GM21360 (cell line): ENCODE results near the gene HCRT.
"Not testable (repeated sequence)": the region's sequence is repeated elsewhere in the genome, so short reads cannot be mapped to it uniquely, and the experiment has no call there.

Experiments used
- ATAC-seq: cut with Tn5 transposase; IDR thresholded peaks from one replicate; pipeline ENCODE4 v1.9.1; 2021; ENCODE audit warnings: mild to moderate bottlenecking, moderate library complexity; ENCODE audit not compliant: unreplicated experiment

The HCRT gene, protein sequence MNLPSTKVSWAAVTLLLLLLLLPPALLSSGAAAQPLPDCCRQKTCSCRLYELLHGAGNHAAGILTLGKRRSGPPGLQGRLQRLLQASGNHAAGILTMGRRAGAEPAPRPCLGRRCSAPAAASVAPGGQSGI

DNA sequence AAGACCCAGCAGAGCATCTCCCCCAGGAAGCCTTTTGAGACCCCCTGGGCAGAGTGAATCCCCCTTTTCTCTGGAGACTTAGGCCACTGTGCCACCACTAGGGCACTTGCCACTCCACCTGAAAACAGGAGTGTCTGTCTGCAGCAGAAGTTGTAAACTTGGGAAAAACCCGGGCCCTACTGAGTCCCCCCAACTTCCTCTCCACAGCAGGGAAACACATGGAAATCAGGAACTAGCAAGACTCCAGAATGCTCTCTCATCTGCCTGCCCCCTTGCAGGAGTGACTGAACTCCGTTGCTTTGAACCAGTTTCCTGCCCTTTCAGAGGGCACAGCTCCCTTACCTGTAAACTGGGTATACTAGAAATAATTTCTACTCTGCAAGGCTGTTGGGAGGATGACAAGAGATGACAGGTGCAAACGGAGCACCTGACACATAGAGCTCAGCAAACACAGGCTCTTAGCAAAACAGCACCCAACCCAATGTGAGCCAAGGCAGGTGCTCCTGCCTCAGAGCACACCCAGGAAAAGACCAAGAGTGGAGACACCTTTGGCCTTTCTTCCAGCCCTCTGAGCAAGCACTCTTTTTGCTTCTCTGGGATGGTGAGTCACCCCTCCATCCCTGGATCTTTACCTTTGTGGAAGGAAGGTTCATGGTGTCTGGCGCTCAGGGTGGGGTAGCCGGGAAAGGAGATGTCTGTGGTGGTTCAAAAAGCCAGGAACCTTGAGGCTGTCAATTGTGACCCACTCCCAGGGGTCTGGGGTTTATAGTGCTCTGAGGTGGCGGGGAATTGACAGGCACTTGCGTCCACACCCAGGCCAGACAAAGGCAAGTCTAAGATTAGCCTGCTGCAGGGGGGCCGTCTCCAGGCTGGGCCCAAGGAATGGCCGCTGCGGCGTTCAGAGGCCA is at the start of gene HCRT:
Gene HCRT, minus strand, starts transcription at position 740 of the 908 bp plus-strand sequence. Its CDS starts 87 bp downstream, at position 653.
- no peak for ATAC-seq

DNA sequence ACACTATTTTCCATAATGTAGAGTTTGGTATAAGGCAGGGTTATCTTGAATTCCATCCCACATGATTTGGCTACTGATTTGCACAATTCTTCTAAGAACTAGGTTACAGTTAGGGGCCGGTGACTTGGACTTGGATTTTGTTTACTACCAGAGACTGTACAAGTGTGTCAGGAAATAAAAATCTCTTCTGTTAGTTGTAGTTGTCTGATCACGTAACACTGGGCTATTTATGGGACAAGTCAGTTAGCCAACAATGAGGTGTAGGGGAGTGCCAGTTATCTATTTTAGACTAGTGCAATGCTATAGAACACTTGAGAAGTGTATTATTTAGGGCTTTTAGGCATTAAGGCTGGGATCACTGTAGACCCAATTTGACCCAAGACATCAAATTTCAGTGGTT is 48.7 kb upstream of the HCRT start:
- no peak for ATAC-seq

DNA sequence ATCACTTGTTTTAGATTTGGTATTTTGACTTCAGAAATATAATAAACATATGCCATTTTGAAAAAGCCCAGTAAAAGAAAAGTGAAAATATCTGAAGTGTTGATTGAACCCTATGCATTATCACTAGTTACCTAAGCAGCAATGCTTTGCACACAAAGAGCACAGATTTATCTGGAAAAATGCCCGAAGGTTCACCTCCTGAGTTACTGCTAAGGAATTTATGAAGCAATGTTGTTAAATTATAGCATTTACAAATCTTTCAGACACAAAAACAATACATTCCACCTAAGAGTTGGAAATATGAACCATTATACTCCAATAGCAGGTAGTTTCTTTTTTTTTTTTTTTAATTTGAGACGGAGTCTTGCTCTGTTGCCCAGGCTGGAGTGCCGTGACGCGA is 47.9 kb upstream of the HCRT start:
- no peak for ATAC-seq

DNA sequence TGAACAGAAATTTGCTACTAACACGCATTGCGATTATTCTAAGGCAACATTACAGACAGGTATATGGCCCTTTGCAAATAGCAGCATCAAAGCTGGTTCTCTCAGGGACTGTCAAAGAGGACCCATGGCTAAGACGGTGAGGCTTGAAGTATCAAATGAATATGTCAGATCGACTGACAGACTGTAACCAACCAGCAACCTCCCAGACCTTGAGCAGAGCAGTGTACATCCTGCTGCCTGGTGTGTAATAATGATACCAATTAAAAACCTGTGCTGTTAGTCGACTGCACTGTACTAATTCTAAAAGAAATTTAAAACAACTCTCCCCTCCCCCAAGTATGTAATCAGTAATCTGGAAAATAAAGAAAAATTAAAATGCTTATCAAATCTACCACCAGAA is 45.0 kb upstream of the HCRT start:
- ATAC-seq: no peak

DNA sequence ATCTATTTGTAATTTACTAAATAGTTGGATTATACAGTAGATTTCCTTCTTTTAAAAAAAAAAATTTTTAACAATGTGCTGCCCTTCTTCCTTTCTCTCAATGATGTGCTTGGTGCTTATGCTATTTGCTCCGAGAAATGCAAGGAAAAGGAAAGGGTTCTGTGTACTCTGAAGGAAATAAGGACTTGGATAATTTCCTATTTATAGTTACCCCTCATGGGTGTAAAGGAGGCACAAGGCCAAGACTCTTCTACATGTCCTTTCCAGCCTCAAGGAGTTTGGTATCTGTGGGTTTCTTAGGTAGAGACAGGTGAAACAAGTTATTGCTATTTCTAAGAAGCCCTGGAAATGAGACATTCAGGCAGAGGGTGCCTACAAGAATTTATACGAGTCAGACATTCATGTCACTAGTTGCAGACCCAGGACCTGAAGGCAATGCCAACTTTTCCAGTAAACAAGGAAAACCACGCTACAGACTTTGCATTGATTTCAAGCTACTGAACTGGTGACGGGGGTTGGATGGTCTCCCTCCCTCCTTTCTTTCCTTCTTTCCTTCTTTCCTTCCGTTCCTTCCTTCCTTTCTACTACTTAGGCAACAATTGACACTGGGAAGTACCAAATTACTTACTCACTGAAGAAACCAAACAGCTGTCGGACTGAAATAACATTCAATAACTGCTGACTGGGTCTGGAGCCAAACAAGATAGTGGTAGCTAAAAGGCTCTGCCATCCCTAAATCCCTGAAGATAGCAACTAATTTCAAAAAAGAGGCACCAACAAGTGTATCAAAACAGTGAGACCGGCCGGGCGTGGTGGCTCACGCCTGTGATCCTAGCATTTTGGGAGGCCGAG is 42.8 kb upstream of the HCRT start:
- ATAC-seq: no peak

DNA sequence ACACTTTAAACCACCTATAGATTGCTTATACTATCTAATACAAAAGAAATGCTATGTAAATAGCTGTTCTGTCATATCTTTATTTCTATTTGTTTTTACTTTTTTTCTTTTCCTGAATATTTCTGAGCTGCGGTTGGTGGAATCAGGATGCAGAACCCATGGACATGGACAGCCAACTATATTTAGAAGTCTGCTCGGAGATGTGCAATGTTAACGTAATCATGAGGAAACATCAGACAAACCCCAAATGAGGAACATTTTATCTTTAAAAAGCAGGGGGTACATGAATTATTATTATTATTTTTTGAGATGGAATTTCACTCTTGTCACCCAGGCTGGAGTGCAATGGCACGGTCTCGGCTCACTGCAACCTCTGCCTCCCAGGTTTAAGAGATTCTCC is 40.4 kb upstream of the HCRT start:
- ATAC-seq: no peak

DNA sequence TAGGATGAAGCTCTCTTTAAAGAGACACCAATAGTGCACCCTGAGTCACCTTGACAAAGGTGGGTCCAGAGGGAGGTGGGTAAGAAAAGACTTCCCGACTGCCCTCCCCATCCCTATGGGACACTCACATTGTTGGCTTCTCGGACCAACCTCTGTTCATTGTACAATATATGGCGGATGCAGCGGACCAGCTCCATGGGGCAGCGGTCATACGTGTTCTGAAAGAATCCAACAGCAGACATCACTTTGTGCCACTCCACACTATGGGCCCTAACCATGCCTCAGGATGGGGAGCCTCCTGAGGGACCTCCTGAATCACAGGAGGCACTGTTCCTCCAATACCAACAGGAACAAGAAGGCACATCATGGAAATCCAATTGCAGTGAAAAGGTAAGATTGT is 39.4 kb upstream of the HCRT start:
- ATAC-seq: no peak

DNA sequence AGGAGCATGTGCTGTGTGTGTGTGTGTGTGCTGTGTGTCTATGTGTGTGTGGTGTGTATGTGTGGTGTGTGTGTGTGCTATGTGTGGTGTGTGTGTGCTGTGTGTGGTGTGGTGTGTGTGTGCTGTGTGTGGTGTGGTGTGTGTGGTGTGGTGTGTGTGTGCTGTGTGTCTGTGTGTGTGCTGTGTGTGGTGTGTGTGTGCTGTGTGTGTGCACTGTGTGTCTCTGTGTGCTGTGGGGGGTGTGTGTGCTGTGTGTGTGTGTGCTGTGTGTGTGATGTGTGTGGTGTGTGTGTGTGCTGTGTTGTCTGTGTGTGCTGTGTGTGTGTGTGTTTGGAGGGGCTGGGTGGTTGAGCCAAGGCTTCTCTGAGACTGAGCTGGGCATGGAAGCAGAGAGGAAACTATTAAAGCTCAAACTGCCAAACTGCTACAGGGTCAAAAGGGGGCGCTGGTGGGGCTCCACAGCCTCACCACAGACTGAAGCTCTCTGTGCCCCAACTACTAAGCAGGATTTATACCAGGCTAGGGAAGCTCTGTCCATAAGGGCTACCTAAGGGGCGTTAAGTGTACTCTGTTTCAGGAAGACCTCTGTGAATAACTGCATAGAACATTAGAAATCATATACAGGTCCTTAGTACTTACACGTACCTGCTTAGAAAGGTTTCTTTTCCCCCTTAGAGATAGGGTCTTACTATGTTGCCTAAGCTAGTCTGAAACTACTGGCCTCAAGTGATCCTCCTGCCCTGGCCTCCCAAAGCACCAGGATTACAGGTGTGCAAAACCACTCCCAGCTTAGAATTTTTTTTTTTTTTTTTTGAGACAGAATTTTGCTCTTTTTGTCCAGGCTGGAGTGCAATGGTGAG is 36.9 kb upstream of the HCRT start:
- no peak for ATAC-seq

DNA sequence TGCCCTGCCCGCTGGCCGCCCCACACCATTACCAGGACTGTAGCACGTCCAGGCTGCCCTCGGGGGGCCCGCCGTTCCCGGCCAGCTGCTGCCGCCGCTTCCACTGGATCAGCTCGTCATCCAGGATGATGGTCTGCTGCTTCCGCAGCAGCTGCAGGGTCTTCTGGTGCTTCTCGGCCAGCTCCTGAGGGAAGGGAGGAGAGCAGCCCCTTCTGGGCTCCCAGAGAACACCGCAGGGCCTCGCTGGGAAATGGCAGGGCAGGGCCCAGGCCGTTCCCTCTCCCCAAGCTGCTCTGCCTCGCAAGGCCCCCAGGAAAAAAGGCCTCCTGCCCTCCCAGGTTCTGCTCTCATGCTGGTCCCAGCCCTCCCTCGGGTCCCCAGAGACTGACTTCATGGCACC is 34.0 kb upstream of the HCRT start:
- ATAC-seq: not testable (repeated sequence)

DNA sequence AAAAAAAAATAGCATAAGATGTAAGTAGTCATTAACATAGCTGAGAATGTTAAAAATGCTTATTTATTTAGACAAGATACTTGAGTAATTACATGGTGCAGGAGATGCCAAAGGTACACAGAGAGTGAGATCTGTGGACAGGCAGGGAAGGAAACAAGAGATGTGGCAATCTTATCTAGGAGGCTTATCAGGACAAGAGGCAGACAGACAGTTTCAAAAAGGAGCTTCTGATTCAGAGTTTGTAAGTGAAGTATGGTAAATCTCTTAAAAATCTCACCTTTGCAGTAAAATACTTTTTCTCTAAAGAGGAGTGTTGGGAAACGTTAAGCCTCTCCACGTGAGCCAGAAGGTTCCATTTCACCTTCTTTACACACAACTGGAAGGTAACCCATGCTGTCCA is 28.9 kb upstream of the HCRT start:
- no peak for ATAC-seq

DNA sequence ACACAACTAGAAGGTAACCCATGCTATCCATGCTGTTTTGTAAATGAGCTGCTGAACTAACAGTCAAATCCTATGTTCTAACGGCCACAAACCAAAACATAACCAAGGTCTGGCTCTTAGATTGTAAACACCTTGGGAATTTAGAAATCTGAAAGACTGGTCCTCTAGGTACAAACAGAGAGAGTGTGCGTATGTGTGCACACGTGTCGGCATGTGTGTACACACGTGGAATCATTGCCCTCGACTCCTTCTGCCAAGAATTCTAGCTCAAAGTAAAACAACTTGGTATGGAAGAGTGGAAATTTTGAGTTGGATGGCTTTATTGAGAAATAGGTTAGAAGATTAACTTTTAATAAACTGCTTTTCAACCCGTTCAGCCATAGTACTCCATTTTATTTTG is 27.1 kb upstream of the HCRT start:
- no peak for ATAC-seq

DNA sequence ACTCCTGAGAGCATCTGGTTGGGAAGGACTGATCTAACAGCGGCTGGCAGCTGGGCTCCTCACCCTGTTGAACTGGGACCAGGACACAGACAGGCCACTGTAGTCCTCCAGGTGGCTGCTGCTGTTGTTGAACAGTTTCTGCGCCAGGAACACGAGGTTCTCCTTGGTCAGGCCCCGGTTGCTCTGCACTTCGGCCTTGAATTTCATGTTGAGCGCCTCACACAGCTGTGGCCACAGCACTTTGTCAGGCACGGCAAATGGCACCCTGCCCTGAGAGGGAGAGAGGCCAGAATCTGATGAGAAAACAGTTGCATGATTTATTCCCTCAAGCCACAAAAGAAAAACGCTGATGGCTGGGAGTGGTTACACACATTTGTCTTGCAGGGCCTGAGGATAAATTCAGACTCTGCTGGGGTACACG is 26.7 kb upstream of the HCRT start:
- not testable (repeated sequence) for ATAC-seq

DNA sequence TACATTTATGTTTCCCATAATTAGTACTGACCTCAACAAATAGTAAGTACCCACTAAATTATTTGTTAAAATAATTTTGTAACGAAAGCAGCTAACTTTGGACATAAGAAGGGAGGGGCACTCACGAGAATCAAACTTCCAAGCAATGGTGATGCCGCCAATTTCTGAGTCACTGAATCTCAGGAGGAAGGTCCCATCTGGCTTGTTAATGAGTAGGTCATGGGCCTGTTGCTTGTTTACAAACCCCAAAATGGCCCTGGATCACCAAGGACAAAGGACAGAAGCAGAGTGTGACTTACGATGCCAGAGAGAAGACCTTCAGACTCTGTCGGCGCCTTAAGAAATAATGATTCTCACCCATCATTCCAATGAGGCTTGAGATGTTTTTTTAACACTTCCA is 24.8 kb upstream of the HCRT start:
- no peak for ATAC-seq

DNA sequence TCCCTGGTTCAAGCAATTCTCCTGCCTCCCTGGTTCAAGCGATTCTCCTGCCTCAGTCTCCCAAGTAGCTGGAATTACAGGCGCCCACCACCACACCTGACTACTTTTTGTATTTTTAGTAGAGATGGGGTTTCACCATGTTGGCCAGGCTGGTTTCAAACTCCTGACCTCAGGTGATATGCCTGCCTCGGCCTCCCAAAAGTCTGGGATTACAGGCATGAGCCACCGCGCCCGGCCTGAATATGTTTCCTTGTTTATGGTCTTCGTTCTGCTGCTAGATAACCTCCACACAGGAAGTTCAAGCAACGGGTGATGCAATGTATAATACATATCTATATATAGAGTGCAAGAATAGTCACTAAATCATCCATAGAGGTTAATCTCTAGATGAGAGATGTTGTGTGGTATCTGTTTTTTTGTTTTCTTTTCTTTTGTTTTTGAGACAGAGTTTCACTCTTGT is 20.9 kb upstream of the HCRT start:
- ATAC-seq: not testable (repeated sequence)

DNA sequence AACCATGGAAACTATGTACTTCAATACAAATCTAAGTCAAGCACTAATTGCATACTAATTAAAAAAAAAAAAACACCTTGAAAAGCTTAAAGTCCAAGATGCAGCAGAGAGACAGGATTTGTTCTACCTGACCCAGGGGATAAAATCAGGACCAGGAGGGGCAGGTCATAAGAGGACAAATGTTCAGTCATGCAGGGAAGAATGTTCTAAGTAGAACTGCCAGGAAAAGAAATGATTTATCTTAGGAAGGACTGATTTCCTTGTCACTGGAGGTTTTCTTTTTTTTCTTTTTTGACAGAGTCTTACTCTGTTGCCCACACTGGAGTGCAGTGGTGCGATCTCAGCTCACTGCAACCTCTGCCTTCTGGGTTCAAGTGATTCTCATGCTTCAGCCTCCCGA is 18.1 kb upstream of the HCRT start:
- ATAC-seq: no peak

DNA sequence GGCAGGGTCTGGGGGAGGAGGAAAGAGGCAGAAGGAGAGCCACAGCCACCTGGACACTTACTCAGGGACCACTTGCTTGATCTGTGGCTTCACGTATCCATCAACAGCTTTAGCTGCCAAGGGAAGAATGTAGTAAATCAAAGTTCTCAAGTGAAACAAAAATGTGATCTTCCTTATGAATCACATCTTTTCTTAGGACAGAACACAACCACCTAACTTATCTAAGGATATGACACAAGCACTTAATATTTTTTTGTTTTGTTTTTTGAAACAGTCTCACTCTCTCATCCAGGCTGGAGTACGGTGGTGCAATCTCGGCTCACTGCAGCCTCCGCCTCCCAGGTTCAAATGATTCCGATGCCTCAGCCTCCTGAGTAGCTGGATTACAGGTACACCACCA is 17.4 kb upstream of the HCRT start:
- no peak for ATAC-seq

DNA sequence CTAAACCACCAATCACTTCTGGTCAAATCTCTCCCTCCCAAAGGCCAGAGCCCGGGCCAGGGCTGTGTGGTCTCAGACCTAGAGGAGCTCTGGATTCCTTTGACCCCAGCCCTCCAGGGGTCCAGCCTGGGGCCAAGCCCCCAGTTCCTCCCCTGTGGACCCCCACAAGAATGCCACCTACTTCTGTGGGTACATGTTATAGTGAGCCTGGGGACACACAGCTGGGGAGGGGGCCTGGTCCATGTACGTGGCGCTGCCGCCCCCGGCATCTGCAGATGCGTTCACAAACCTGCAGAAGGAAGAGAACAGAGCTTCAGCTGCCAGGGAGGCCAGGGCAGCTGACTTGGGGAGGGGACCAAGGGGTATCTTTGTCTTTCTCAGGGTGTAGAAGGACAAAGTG is 16.9 kb upstream of the HCRT start:
- no peak for ATAC-seq

DNA sequence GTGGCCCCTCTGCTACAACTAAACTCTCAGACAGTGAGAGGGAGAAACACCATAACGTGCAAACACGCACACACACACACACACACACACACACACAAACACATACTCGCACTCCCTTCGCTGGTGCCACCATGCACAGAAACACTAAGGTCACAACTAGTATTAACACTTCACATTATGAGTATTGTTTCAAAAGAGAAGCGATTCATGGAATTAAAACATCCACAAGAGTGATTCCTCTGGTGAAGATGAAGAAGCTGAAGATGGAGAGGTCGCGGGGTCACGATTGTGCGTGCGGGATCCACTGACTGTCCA is 16.2 kb upstream of the HCRT start:
- ATAC-seq: no peak

DNA sequence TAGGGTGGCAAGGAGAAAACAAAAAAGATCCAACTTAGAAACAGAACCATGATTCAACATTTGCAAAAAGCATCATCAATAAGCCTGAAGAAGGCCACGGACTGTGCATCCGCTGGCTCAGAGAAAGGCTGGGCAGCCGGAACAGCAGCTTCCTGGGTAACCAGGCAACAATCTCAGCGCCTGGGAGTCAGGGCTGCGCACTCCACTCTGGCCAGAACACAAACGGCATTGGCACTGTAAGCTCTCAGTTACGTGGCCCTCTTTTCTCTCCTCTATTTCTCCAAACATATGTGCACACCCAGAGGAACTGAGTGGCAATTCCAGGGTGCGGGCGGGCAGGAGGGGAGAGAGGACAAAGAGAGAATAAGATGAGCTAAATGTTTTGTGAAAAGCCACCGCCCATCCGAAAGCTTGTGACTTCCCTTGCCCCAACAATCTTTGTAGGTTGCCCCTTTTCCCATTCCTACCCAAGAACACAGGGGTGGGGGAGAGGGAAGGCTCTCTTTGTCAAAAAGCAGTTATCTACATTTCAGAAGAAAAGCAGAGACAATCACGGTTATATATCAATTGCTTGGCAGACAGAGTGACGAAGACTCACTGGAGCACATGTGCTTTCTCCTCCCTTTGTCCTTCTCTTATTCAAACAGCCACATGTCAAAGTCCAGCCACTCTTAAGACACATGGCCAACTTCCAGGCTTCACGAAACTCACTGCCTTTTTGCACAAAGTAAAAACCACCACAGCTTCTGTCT is 15.6 kb upstream of the HCRT start:
- ATAC-seq: no peak

DNA sequence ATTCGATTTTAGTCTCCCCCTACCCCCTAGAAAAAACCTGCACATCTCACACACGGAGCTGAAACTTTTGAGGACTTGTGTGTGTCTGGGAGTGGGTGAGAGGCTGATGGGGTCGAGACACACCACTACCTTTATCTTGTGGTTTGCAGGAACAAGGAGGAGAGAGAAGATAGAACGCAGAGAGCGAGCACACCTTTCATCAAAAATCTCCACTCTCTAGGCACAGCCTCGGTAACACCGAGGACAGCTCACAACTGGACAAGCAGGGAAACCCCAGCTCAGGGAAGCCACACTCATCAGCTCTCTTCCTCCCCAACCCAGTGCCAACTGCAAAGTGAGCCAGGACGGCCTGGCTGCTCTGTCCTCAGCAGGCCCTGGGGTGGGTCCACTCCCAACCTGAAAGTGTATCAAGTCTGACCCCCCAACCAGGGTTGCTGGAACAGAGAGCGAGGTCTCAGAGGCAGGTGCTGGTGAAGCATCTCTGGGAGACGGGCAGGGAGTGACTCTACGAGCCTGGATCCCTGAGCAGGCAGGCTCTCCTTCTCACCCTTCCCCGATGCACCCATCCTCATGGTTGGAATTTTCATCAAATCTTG is 14.3 kb upstream of the HCRT start:
- no peak for ATAC-seq
